Right cardiac atrium (tissue), 5 donors: ENCODE results near the gene FOXL3. TPM values are rescaled to one million over a fixed set of nuclear protein-coding genes. Genes with fewer than 3 reads are reported as not detected.
"Not testable (repeated sequence)": the region's sequence is repeated elsewhere in the genome, so short reads cannot be mapped to it uniquely, and the experiment has no call there.

ENCODE experiments used
- ATAC-seq, 2 donors: fragments of 200-7000 bp; cut with Tn5 transposase; one replicate each; pipeline versions ENCODE4 v1.8.0 to v1.9.1; 2020; ENCODE audit warnings: moderate library complexity in 2 of 2, mild to moderate bottlenecking in 1 of 2
- DNase-seq, 3 donors: peaks; one replicate each; pipeline ENCODE4 v3.0.0-alpha.2; 2020
- H3K27ac ChIP-seq: one replicate; pipeline ENCODE4 v1.5.1; 2013; ENCODE audit warnings: mild to moderate bottlenecking, low read length, control low read depth, moderate library complexity
- H3K27me3 ChIP-seq: one replicate; pipeline ENCODE4 v1.6.1; 2013; ENCODE audit not compliant: control insufficient read depth, insufficient read depth
- H3K4me1 ChIP-seq: one replicate; pipeline ENCODE4 v1.6.1; 2013; ENCODE audit warnings: low read length; ENCODE audit not compliant: control insufficient read depth, insufficient read depth
- H3K4me3 ChIP-seq: one replicate; pipeline ENCODE4 v1.5.1; 2013; ENCODE audit warnings: low read length, control low read depth
- H3K9me3 ChIP-seq: one replicate; pipeline ENCODE4 v1.6.1; 2013; ENCODE audit warnings: low read length; ENCODE audit not compliant: control insufficient read depth
- WGBS: extraction: QIAGEN DNeasy Blood & Tissue Kit; methylation state at CpG from one replicate; pipeline ENCODE4 v1.1.7; 2013; 5-methylcytosine and 5-hydroxymethylcytosine counted together
- intact Hi-C, 4 donors: fragments of 100-400 bp; cut with DNase I; formaldehyde crosslinking; loops; one replicate each; pipeline versions ENCODE4 v1.11.0 to v1.14.0; 2022 to 2023
- long read RNA-seq, 4 donors: library from polyadenylated mRNA; unstranded; transcript quantifications; one replicate each; pipeline ENCODE4 v2.0.0, GENCODE V29; 2020 to 2021
- polyA plus RNA-seq: library from polyadenylated mRNA; stranded (reverse); fragments of 200-250 nt; gene quantifications from one replicate; pipeline ENCODE4 v1.2.3, GENCODE V29; 2013
- total RNA-seq, 4 donors: library from RNA; stranded (reverse); fragmentation: NEBNext Ultra II Directional; extraction: Animal tissue kit (Norgen Biotek cat#: 25700); gene quantifications; one replicate each; pipeline ENCODE4 v1.2.1, GENCODE V29; 2021
- donor health status: healthy with polysubstance abuse.
- donor health status: DM: no; HTN: yes; CAD: no.
- donor health status: DM: no; HTN: no; CAD: no.
- donor health status: DM: no; HTN: yes; CAD: no; lungs with severe emphysema.
- donor health status: DM: yes; HTN: yes; CAD: no.

The FOXL3 gene
- total RNA-seq = not detected
- polyA plus RNA-seq = not detected
- long read RNA-seq, donor 1 = 0 reads
- long read RNA-seq, donor 2 = 0 reads
- long read RNA-seq, donor 3 = 0 reads
- long read RNA-seq, donor 4 = 0 reads

DNA sequence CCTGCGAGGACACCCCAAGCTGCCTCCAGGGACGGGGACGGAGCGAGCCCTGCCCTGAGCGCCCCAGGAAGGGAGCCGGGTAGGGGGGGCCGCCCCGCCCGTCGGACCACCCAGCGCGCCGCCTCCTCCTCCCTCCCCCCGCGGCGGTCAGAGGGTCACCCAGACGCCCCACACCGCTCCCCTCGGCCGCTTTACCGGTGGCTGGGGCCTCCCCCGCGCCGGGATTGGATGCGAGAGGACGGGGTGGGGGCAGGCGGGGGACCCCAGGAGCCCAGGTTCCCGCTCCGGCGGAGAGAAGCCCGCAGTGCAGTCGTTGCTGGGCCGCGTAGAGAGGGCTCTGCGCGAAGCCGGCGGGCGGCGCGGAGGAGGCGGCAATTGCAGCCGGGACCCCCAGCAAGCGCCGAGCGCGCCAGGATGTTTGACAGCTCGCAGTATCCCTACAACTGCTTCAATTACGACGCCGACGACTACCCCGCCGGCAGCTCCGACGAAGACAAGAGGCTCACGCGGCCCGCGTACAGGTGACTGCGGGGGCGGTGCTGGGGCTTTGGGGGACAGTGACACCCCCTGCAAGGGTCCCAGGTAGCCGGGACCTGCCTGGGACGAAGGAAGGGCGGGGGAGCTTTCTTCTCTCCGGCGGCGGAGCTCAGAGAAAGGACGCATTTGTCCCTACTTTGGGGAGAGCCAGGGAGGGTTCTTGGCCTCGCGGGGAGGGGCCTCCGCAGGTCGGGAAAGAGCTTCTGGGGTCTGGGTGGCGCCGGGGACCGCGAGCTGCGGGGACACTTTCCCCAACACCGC is at the start of gene FOXL3:
Gene FOXL3, plus strand, starts transcription at position 415 of the 798 bp plus-strand sequence. Its CDS starts 0 bp downstream, at position 415.
- Histone ChIP-seq H3K4me1 (no peaks in the 10 kb centered on the region), H3K27ac (no peak within 1 kb of the TSS), H3K4me3 (no peak within 1 kb of the TSS), H3K27me3 (no peaks in the 10 kb centered on the region), H3K9me3 (no peaks in the 10 kb centered on the region)
- DNase-seq (no peak), ATAC-seq (no peak)
- 4% methylated on average over 79 of the region's 79 CpGs for WGBS
- intact Hi-C loops = no loop called here

DNA sequence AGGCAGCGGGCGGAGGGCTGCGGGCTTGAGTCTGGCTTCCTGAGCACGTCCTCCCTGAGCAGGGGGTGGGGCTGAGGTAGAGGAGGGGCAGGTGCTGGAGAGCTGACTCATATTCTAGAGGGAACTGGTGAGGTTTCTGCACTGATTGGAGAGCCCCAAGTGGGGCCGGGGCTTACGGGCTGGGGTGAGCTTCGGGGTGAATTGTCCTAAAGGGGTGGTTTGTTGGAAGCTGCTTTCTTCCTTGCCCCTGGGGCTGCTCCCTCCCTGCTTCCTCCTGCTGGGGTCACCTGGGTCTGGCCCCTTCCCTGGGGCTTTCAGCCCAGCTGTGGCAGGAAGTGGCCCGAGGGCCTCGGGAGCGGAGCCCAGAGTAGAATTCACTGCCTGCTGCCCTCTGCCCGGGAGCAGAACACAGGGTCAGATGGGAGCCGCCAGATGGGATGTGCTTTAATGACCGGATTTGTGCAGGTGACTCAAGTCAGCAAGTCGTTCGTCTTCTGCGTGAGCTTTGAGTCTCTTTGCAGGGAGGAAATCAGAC is 49.0 kb upstream of the FOXL3 start:
- no peaks in the 10 kb centered on the region for H3K27me3 ChIP-seq
- intact Hi-C loops = no loop called here
- 62% methylated on average over 16 of the region's 16 CpGs for WGBS
- ATAC-seq = peak in 1 of 2 donors; percentile 10
- H3K4me3 ChIP-seq = no peak overlapping the region
- H3K4me1 ChIP-seq = peaks cover 3% of the 10 kb centered on the region
- no peaks in the 10 kb centered on the region for H3K9me3 ChIP-seq
- no peak for DNase-seq
- no peak overlapping the region for H3K27ac ChIP-seq

DNA sequence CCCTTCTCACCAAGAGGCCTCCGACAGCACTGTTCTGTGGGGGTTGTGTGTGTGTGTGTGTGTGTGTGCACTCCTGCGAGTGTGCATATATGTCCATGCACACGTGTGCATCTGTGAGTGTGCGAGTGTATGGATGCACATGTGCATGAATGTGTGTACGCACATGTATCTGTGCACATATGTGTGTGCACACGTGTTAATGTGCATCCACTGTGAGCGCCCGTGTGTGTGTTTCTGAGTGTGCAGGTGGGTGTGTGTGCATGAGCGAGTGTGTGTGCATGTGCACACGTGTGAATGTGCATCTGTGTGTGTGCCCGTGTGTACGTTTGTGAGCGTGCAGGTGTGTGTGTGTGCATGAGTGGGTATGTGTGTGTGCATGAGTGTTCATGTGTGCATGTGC is 48.5 kb upstream of the FOXL3 start:
- intact Hi-C loops = no loop called here
- no peak overlapping the region for H3K4me3 ChIP-seq
- 94% methylated on average over 13 of the region's 13 CpGs for WGBS
- no peak for DNase-seq
- H3K4me1 ChIP-seq = peaks cover 3% of the 10 kb centered on the region
- no peak for ATAC-seq
- H3K9me3 ChIP-seq = no peaks in the 10 kb centered on the region
- no peak overlapping the region for H3K27ac ChIP-seq
- H3K27me3 ChIP-seq = no peaks in the 10 kb centered on the region

DNA sequence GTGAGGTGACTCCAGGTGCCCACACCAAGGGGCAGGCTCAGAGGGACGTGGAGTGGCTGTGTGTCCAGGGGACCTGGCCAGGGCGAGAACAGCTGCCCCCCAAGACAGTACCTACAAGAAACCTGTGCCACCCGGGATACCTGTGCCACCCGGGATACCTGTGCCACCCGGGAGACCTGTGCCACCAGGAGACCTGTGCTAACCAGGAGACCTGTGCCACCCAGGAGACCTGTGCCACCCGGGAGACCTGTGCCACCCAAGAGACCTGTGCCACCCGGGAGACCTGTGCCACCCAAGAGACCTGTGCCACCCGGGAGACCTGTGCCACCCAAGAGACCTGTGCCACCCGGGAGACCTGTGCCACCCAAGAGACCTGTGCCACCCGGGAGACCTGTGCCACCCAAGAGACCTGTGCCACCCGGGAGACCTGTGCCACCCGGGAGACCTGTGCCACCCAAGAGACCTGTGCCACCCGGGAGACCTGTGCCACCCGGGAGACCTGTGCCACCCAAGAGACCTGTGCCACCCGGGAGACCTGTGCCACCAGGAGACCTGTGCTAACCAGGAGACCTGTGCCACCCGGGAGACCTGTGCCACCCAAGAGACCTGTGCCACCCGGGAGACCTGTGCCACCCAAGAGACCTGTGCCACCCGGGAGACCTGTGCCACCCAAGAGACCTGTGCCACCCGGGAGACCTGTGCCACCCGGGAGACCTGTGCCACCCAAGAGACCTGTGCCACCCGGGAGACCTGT is 47.0 kb upstream of the FOXL3 start:
- H3K27me3 ChIP-seq, H3K4me1 ChIP-seq, intact Hi-C loops, DNase-seq, H3K4me3 ChIP-seq, H3K9me3 ChIP-seq, ATAC-seq, H3K27ac ChIP-seq: not testable (repeated sequence)
- WGBS = 97% methylated on average over 9 of the region's 21 CpGs

DNA sequence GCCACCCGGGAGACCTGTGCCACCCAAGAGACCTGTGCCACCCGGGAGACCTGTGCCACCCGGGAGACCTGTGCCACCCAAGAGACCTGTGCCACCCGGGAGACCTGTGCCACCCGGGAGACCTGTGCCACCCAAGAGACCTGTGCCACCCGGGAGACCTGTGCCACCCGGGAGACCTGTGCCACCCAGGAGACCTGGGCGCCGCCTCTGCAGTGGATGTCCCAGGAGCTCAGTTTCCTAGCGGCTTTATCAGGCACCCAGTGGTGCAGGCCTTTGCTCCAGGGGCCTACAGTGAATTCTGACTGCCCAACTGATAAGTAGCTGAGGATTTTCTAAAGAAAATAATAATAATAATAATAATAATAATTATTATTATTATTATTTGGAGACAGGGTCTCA is 46.4 kb upstream of the FOXL3 start:
- 97% methylated on average over 5 of the region's 10 CpGs for WGBS
- H3K4me1 ChIP-seq, ATAC-seq, H3K27me3 ChIP-seq, intact Hi-C loops, H3K27ac ChIP-seq, H3K9me3 ChIP-seq, H3K4me3 ChIP-seq: not testable (repeated sequence)
- DNase-seq = peak in 1 of 3 donors; percentile 51

DNA sequence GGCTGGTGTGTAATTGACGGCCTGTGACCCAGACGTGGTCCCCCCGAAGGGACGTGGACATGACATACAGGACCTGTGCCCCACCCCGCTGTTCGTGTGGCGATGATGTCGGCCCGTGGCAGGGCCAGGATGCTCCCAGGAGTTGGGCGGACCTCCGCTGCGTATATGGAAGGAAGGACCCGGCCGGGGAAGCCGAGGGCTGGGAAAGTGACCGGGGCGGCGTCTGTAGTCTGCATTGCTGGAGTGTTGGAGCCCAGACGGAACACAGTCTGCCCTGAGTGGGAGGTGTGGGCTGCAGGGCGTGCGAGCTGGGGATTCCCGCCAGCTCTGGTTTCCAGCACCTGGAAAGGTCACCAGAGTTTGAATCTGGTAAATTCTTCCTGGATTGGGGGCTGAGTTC is 45.0 kb upstream of the FOXL3 start:
- no peak overlapping the region for H3K27ac ChIP-seq
- H3K4me1 ChIP-seq = peaks cover 3% of the 10 kb centered on the region
- WGBS = 90% methylated on average over 22 of the region's 22 CpGs
- no peaks in the 10 kb centered on the region for H3K27me3 ChIP-seq
- H3K4me3 ChIP-seq = no peak overlapping the region
- DNase-seq (peak in 1 of 3 donors; percentile 42), ATAC-seq (no peak)
- intact Hi-C loops = loop anchor here in 1 of 4 donors (5.0 kb wide), 1 partner anchor 307 kb away; no protein-coding TSS in a partner anchor
- H3K9me3 ChIP-seq = no peaks in the 10 kb centered on the region

DNA sequence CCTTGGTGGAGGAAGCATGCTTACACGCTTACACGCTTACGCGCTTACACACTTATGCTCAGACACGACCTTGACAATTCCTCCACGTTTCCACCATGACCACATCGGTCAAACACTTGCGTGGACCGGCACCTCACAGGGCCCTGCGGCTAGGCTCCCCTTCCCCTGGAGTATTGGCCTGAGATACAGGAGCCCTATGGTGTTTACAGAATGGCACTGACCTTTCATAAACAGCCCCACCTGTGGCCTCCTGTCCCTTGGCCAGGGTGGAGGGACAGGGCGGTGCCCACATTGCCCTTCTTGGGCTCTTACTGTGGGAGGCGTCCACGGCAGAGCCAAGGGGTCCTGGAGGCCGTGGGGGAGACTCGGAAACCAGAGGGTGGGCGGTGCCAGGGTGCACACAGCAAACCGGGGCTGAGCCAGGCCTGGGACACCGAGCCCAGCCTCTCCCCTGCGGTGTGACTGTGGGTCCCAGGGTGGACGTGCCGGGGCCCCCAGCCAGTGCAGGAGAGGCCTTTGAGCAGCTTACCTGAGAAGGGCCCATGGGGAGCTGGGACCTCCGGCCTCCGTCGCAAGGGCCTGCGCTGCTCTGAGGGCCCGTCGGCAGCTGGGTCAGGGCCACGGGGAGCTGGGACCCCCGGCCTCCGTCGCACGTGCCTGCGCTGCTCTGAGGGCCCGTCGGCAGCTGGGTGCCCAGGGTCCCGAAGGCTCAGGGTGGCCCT is 44.2 kb upstream of the FOXL3 start:
- intact Hi-C loops = loop anchor here in 1 of 4 donors (5.0 kb wide), 1 partner anchor 307 kb away; no protein-coding TSS in a partner anchor
- DNase-seq = peak in 1 of 3 donors; percentile 30

DNA sequence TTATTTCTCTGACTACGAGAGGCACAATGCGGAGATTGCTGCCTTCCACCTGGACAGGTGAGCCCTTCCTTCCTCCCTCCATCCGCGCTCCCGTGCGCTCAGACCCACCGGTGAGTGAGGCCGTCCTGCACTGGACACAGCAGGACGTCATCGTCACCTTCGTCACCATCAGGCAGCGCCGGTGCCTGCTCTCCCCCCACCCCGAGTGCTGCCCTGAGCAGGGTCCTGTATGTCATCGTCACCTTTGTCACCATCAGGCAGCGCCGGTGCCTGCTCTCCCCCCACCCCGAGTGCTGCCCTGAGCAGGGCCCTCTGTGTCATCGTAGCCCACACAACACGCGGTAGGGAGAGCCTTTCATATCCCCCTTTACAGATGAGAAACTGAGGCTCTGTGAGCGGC is 43.5 kb upstream of the FOXL3 start:
- WGBS = 85% methylated on average over 22 of the region's 22 CpGs
- no peak for DNase-seq
- no peaks in the 10 kb centered on the region for H3K27me3 ChIP-seq
- H3K27ac ChIP-seq = no peak overlapping the region
- ATAC-seq = no peak
- H3K4me1 ChIP-seq = no peaks in the 10 kb centered on the region
- H3K9me3 ChIP-seq = no peaks in the 10 kb centered on the region
- intact Hi-C loops = loop anchor here in 1 of 4 donors (5.0 kb wide), 1 partner anchor 306 kb away; no protein-coding TSS in a partner anchor
- H3K4me3 ChIP-seq = no peak overlapping the region

More for the DNA sequence above, 44.2 kb upstream of the FOXL3 start:
- WGBS = 92% methylated on average over 36 of the region's 36 CpGs
- peaks cover under 1% of the 10 kb centered on the region for H3K4me1 ChIP-seq
- H3K27ac ChIP-seq = no peak overlapping the region
- no peak overlapping the region for H3K4me3 ChIP-seq
- H3K27me3 ChIP-seq = no peaks in the 10 kb centered on the region
- no peaks in the 10 kb centered on the region for H3K9me3 ChIP-seq
- ATAC-seq = no peak

DNA sequence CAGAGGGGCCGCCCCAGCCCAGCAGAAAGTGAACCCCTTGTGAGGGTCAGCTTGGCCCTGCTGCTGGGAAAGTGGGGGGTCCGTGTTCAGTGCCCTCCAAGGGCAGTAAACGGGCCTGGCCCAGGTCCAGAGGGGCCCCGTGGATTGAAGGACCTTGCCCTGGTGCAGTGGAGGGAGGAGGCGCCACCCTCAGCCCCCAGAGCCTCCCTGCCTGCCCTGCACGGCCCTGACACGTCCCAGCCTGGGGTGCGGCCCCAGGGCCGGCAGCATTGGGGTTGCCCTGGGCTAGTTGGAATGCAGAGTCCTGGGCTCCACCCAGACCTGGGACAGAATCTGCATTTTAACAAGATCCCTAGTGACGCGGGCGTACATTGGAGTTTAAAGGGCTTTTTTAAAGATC is 42.8 kb upstream of the FOXL3 start:
- ATAC-seq = no peak
- intact Hi-C loops = loop anchor here in 1 of 4 donors (5.0 kb wide), 1 partner anchor 305 kb away; no protein-coding TSS in a partner anchor
- peak in 1 of 3 donors; percentile 41 for DNase-seq
- Histone ChIP-seq H3K4me1 (no peaks in the 10 kb centered on the region), H3K27me3 (no peaks in the 10 kb centered on the region), H3K9me3 (no peaks in the 10 kb centered on the region), H3K27ac (no peak overlapping the region), H3K4me3 (no peak overlapping the region)
- 86% methylated on average over 12 of the region's 12 CpGs for WGBS

DNA sequence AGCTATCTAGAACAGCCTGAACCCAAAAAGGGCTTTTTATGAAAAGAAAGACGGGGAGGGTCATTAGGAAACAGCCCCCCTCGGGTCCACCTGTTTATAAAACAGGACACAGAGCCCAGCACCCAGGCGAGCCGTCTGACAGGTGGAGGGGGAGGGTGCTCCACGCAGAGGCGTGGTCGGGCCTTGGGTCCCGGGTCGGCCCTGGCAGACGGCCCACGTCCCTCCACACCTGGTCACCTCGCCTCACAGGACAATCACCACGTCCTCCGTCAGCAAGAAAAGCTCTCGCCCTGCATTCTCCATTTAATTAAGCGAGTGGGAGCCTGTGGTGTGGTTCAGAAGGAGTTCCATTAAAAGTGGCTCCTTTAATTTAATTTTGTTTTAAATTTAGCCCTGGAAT is 42.3 kb upstream of the FOXL3 start:
- intact Hi-C loops = loop anchor here in 1 of 4 donors (5.0 kb wide), 1 partner anchor 305 kb away; no protein-coding TSS in a partner anchor
- 84% methylated on average over 16 of the region's 16 CpGs for WGBS
- ATAC-seq = no peak
- Histone ChIP-seq H3K27ac (no peak overlapping the region), H3K4me1 (no peaks in the 10 kb centered on the region), H3K9me3 (no peaks in the 10 kb centered on the region), H3K4me3 (no peak overlapping the region), H3K27me3 (no peaks in the 10 kb centered on the region)
- peak in 1 of 3 donors; percentile 35 for DNase-seq
